Adrenal gland (tissue), 5 donors: ENCODE measurements around the gene EHBP1.

Experiments used
- CTCF ChIP-seq, 6 experiments: fragments of 450-650 bp in 4 of 6; fragments of 200-600 bp in 2 of 6; sonication (generic) in 1 of 6; IDR thresholded peaks; 1 replicate in 5 of 6; 2 replicates in 1 of 6; pipeline versions ENCODE4 v1.5.1 to v1.8.0; 2016 to 2021; ENCODE audit warnings: antibody characterized with exemption in 6 of 6, mild to moderate bottlenecking in 2 of 6, moderate library complexity in 1 of 6
- POLR2A ChIP-seq, 2 donors: fragments of 450-650 bp; IDR thresholded peaks; one replicate each; pipeline ENCODE4 v1.6.1; 2017; ENCODE audit warnings: antibody characterized with exemption in 2 of 2, mild to moderate bottlenecking in 2 of 2, moderate library complexity in 1 of 2
- donor health status: DM: no; HTN: no; CAD: no.

- TF ChIP-seq CTCF (IDR thresholded peaks at IDR 0.05) (no peak), POLR2A (IDR thresholded peaks at IDR 0.05) (no peak)
Measured at GRCh38 chr2:63012541-63012940, 307.0 kb downstream of the EHBP1 start.
